ENCODE measurements around the gene MXI1. TPM values are rescaled to one million over a fixed set of nuclear protein-coding genes. Genes with fewer than 3 reads are reported as not detected.

The MXI1 gene
- total RNA-seq, 1 donor from 2014 or later: 48.1 TPM

DNA sequence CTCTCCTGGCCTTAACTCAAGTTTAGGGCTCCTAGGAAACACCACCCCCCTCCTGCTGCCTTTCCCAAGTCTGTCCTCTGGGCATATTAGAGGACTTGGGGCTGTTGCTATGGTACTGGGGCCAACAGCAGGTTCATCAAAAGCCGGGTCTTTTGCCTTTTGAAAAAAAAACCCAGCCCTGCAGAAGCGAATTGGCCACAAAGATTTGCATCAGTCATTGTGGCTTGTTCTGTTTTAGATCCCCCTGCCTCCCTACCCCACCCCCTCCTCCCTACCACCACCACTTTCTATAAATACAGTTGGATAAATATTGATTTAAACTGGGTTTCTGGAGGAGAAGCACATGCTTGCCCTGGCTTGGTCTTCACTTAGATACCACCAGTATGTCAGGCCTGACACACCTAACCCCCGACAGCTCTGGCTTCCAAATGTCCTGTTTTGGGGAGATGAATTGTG lies 7.0 kb downstream of the MXI1 start:
- no peaks in the 10 kb centered on the region for H3K36me3 Mint-ChIP-seq (ENCODE audit: unreplicated experiment)
- peaks cover 19% of the 10 kb centered on the region for H3K4me1 Mint-ChIP-seq (ENCODE audit: low read depth, unreplicated experiment)
- H3K27ac Mint-ChIP-seq (ENCODE audit: unreplicated experiment): no peak overlapping the region
- TF ChIP-seq, protein P1, sequence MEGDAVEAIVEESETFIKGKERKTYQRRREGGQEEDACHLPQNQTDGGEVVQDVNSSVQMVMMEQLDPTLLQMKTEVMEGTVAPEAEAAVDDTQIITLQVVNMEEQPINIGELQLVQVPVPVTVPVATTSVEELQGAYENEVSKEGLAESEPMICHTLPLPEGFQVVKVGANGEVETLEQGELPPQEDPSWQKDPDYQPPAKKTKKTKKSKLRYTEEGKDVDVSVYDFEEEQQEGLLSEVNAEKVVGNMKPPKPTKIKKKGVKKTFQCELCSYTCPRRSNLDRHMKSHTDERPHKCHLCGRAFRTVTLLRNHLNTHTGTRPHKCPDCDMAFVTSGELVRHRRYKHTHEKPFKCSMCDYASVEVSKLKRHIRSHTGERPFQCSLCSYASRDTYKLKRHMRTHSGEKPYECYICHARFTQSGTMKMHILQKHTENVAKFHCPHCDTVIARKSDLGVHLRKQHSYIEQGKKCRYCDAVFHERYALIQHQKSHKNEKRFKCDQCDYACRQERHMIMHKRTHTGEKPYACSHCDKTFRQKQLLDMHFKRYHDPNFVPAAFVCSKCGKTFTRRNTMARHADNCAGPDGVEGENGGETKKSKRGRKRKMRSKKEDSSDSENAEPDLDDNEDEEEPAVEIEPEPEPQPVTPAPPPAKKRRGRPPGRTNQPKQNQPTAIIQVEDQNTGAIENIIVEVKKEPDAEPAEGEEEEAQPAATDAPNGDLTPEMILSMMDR (IDR thresholded peaks at IDR 0.05; ENCODE audit: partially characterized antibody, unreplicated experiment): no peak
- H3K9me3 Mint-ChIP-seq (ENCODE audit: unreplicated experiment): peaks cover 10% of the 10 kb centered on the region
- peaks cover 15% of the 10 kb centered on the region for H3K27me3 Mint-ChIP-seq (ENCODE audit: unreplicated experiment)
- DNase-seq: no peak
- H3K4me3 Mint-ChIP-seq (ENCODE audit: unreplicated experiment): no peak overlapping the region

DNA sequence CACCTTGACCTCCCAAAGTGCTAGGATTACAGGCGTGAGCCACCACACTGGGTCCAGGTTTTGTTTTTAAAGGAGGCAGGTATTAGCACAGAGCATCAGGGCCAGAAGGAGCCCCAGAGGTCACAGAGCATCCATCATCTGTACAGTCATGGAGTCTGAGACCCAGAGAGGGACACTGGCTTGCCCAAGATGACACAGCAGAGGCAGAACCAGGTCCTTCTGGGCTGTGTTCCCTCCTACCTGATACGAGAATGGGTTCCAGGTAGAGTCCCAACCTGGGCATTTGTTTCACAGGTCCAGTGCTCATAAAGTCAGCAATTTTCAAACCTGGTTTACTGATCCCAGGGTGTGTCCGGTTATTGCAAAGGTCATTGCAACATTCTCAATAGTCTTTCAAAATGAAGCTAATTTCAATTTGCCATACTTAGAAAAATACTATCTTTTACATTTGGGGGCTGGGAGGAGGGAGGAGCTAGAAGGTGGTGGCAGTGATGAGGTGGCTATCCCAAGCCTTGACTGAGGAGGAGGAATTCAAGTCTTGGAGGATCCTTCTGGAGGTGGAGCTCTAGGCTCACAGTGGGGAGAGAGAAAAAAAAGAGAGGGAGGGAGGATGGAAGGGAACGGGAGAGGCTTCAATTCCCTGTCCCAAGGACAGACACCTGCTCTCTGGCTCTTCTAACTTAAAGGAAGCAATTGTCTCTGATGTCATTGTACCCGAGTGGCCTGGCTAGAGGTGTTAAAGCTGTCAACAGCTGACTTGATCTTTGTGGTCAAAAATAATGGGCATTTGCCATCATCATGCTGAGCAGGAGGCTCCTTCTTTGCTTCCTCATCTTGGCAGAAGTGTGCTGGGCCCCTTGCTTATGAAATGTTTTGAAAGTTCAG lies 8.1 kb downstream of the MXI1 start:
- H3K27me3 Mint-ChIP-seq (ENCODE audit: unreplicated experiment): peaks cover 12% of the 10 kb centered on the region
- TF ChIP-seq, protein P1 (IDR thresholded peaks at IDR 0.05; ENCODE audit: partially characterized antibody, unreplicated experiment): no peak
- no peak overlapping the region for H3K27ac Mint-ChIP-seq (ENCODE audit: unreplicated experiment)
- no peak overlapping the region for H3K4me3 Mint-ChIP-seq (ENCODE audit: unreplicated experiment)
- peaks cover 20% of the 10 kb centered on the region for H3K4me1 Mint-ChIP-seq (ENCODE audit: low read depth, unreplicated experiment)
- no peak for DNase-seq
- peaks cover 9% of the 10 kb centered on the region for H3K9me3 Mint-ChIP-seq (ENCODE audit: unreplicated experiment)
- no peaks in the 10 kb centered on the region for H3K36me3 Mint-ChIP-seq (ENCODE audit: unreplicated experiment)

DNA sequence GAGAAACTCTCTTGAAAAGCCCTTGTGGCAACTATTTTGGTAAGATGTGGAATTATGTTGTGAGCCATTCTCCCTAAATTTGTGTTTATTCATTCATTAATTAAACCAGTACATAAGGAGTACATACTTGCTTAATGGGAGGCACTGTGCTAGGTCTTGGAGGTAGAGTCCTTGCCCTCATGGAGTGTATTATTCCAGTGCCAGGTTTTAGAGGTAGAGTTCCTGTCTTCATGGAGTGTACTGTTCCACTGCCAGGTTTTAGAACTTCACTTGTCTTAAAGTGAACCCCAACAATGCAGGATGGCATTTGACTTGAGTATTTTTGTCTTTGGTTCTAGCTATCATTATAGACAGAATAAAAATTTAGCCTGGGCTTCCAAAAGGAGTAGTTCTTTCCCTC lies 8.8 kb downstream of the MXI1 start:
- H3K4me3 Mint-ChIP-seq (ENCODE audit: unreplicated experiment): no peak overlapping the region
- H3K36me3 Mint-ChIP-seq (ENCODE audit: unreplicated experiment): no peaks in the 10 kb centered on the region
- TF ChIP-seq, protein P1 (IDR thresholded peaks at IDR 0.05; ENCODE audit: partially characterized antibody, unreplicated experiment): no peak
- peaks cover 5% of the 10 kb centered on the region for H3K9me3 Mint-ChIP-seq (ENCODE audit: unreplicated experiment)
- H3K27ac Mint-ChIP-seq (ENCODE audit: unreplicated experiment): no peak overlapping the region
- peaks cover 23% of the 10 kb centered on the region for H3K4me1 Mint-ChIP-seq (ENCODE audit: low read depth, unreplicated experiment)
- H3K27me3 Mint-ChIP-seq (ENCODE audit: unreplicated experiment): peaks cover 8% of the 10 kb centered on the region
- no peak for DNase-seq

DNA sequence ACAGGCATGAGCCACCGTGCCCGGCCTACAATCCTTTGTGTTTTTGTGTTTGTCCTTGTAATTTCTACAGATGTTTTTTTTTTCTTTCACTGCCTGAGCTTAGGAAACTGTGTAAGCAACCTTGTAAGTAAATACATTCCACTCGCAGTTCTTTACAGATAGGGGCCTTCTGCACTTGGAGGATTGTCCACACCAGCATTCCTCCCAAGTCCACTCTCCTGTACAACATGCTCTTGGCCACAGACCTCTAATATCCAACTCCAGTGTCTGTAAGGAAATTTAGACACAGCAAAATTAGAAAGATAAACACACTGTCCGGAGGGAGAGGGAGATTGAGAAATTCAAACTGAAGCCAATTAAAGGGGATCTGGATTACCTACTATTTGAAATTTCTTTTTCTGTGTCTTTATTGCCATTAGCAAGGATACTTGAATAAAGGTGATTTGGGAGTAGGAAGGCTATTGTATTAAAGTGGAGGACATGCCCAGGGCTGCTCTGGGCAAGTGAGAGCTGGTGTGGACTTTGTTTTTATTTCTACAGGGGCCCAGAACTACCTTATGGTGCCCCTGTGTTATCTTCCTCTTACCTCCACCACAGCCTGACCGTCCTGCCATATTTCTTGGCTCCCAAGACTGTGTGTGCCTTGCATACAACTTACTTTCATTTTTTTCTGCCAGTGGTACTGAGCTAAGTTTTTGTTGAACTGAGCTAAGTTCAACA lies 9.7 kb downstream of the MXI1 start:
- Mint-ChIP-seq H3K4me3 (ENCODE audit: unreplicated experiment) (no peak overlapping the region), H3K4me1 (ENCODE audit: low read depth, unreplicated experiment) (peaks cover 24% of the 10 kb centered on the region), H3K36me3 (ENCODE audit: unreplicated experiment) (no peaks in the 10 kb centered on the region), H3K27ac (ENCODE audit: unreplicated experiment) (no peak overlapping the region), H3K27me3 (ENCODE audit: unreplicated experiment) (peaks cover 8% of the 10 kb centered on the region), H3K9me3 (ENCODE audit: unreplicated experiment) (peaks cover 2% of the 10 kb centered on the region)
- TF ChIP-seq, protein P1 (IDR thresholded peaks at IDR 0.05; ENCODE audit: partially characterized antibody, unreplicated experiment): no peak
- no peak for DNase-seq

DNA sequence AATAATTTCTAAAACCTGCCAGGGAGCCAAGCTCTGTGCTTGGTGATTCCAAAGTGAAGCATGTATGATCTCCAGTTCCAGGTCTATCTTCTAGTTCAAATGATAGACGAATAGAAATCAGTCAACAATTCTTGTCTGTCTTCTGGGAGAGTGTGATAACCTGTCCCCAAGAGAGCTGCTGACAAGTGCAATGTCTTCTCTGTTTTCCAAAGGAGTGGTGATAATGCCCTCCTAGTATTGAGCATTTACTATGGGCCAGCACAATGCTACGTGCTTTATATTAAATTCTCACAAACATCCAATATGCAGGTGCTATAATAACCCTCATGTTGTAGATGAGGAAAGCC lies 10.2 kb downstream of the MXI1 start:
- no peak for DNase-seq
- H3K9me3 Mint-ChIP-seq (ENCODE audit: unreplicated experiment): peaks cover 4% of the 10 kb centered on the region
- peaks cover 27% of the 10 kb centered on the region for H3K4me1 Mint-ChIP-seq (ENCODE audit: low read depth, unreplicated experiment)
- peaks cover 8% of the 10 kb centered on the region for H3K27me3 Mint-ChIP-seq (ENCODE audit: unreplicated experiment)
- no peak overlapping the region for H3K27ac Mint-ChIP-seq (ENCODE audit: unreplicated experiment)
- no peaks in the 10 kb centered on the region for H3K36me3 Mint-ChIP-seq (ENCODE audit: unreplicated experiment)
- no peak overlapping the region for H3K4me3 Mint-ChIP-seq (ENCODE audit: unreplicated experiment)
- TF ChIP-seq, protein P1 (IDR thresholded peaks at IDR 0.05; ENCODE audit: partially characterized antibody, unreplicated experiment): no peak

All from glutamatergic neuron (in vitro differentiated cells).